ENCODE measurements around the gene HPDL.

Gene HPDL

DNA sequence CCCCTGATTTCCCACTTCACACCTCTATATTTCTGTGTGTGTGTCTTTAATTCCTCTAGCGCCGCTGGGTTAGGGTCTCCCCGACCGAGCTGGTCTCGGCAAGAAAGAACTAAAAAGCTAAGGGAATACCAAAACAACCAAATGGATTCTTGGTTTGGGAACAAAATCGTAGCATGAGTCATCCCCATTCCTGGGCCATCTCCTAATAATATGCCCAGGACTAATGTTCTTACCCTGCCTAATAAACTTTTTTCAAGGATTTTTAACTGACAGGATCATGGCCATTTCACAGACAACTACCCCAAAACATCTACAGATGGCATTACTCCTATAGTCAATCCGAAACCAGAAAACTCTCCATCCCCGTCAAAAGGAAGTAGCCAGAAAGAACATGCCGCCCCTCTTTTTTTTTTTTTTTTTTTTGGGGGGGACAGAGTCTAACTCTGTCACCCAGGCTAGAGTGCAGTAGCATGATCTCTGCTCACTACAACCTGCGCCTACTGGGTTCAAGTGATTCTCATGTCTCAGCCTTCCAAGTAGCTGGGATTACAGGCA is 4.1 kb upstream of the HPDL start:
- no peak for DNase-seq

DNA sequence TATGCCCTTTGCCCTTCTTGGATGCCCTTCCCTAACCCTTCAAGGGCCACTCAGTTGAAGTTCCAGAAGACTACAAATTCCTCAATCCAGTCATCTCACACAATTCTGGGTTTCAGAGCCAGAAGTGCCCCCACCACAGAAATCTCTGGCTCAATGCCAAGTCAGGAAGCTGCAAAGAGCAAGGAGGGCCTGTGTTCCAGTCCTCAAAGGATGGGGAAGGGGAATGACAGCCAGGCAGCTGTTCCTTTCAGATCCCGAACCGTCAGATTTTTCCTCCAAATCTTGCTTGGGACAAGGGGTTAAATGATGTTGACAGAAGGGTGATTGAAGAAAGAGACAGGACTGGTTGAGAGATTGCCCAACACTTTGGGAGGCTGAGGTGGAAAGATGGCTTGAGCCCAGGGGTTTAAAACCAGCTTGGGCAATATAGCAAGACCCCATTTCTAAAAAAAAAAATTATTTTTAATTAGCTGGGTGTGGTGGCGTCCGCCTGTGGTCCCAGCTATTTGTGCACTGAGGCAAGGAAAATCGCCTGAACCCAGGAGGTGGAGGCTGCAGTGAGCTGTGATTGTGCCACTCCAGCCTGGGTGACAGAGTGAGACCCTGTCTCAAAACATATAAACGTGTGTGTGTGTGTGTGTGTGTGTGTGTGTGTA is 716 bp upstream of the HPDL start:
- DNase-seq, result peak in 11 of 56 donors; percentile 6 to 32 (median 21)

DNA sequence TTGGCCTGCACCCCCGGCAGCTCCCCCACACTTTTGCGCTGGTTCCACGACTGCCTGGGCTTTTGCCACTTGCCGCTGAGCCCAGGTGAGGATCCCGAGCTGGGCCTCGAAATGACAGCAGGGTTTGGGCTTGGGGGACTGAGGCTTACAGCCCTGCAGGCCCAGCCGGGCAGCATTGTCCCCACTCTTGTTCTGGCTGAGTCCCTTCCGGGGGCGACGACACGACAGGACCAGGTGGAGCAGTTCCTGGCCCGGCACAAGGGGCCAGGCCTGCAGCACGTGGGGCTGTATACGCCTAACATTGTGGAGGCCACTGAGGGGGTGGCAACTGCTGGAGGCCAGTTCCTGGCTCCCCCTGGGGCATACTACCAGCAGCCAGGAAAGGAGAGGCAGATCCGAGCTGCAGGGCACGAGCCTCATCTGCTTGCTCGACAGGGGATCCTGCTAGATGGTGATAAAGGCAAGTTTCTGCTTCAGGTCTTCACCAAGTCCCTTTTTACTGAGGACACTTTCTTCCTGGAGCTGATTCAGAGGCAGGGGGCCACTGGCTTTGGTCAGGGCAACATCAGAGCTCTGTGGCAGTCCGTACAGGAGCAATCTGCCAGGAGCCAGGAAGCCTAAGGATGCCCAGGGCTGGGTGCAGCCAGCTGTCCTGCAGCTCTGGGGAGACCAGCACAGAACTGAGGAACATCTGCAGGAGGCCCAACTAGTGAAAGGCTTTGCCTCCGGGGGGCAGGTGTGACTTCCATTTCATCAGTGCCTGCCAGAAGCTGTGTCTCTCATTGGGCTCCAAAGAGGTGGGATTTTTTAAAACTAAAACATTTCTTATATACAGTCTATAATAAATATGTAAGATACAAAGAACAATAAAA is 1.2 kb downstream of the HPDL start:
- DNase-seq, result no peak

DNA sequence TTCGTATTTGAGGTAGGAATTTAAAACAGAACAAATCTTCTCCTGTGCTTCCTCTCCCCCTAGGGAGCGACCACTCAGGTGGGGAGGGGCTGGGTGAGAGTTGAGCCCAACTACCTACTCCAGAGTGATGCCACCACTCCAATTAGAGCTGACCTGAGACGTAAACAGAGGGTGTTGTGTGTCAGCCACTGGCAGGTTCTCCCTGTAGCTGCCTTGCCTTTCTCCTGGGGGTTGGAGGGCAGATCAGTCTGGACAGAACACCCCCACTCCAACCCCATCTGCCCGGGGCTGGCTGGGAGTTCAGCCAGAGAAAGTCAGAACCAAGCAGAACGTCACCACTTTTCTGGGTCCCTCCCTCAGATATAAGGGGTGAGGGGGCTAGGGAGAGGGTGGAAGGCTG is 2.0 kb downstream of the HPDL start:
- no peak for DNase-seq

DNA sequence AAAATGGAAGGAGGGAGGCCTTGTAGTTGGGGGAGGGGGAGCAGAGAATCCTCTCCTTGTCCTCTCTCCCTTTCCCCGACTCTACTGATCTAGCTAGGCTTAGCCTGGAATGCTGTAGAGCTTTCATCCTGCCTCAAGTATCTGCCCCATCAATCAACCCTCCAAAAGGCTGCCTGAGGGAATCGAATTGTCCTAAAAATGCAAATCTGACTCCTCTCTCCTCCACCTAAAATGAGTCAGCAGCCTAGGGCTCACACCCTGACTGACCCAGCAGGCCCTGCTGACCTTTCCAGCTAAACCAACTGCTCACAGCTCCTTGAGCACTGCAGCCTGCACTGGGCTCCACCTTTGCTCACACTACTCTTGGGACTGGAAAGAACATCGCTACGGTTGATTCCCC is 2.8 kb downstream of the HPDL start:
- no peak for DNase-seq

DNA sequence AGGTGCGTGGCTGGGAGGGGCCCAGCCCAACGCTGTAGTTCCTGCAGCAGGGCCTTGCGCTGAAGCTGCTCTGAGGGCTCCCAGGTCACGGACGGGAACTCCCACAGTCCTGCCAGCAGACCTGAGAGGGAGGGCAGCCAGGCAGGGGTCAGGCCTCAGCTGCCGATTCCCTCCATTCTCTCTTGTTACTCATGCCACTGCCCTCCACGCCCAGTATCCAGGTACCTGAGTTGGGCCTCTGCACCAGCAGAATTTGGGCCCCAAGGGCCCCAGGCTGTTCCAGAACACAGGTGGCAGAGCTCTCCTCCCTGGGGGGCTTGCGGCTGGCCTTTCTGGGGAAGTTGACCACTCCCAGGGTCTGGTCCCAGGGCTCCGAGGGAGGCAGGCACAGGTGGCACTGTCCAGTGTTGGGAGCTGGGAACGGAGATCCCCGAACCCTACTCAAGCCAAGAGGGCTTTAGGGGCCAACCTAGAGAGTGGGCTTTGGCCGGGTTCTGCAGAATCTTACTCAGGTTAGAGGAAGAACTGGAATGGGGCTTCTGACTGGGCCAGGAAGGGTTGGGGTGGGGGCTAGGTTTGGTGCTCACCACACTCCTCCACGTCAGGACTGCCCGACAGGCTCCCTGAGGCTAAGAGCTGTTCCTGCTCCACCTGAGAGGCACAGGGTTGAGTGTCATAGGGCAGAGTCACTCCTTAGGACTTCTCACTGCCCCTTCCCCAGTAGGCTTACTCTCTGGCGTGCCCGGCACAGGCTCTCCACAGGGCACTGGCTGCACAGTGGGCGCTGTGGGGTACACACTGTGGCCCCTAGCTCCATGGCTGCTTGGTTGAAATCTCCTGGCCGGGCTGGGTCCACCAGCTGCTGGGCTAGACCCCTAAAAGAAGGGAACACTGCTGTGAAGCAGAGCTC is 5.0 kb downstream of the HPDL start:
- no peak for DNase-seq

DNA sequence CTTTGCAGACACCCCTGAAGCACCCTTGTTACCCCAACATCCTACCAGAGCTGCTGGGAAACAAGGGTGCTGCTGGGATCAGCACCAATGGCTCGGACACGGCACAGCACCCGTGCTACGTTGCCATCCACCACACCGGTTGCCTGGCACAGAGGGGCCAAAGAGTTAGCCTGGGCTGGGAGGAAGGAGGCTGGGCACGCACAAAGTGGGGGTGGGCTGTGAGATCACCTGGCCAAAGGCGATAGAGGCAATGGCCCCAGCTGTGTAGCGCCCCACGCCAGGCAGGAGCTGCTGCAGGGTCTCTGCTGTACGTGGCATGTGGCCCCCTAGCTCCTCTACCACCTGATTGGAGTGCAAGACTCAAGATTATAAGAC is 5.6 kb downstream of the HPDL start:
- DNase-seq, result no peak

DNA sequence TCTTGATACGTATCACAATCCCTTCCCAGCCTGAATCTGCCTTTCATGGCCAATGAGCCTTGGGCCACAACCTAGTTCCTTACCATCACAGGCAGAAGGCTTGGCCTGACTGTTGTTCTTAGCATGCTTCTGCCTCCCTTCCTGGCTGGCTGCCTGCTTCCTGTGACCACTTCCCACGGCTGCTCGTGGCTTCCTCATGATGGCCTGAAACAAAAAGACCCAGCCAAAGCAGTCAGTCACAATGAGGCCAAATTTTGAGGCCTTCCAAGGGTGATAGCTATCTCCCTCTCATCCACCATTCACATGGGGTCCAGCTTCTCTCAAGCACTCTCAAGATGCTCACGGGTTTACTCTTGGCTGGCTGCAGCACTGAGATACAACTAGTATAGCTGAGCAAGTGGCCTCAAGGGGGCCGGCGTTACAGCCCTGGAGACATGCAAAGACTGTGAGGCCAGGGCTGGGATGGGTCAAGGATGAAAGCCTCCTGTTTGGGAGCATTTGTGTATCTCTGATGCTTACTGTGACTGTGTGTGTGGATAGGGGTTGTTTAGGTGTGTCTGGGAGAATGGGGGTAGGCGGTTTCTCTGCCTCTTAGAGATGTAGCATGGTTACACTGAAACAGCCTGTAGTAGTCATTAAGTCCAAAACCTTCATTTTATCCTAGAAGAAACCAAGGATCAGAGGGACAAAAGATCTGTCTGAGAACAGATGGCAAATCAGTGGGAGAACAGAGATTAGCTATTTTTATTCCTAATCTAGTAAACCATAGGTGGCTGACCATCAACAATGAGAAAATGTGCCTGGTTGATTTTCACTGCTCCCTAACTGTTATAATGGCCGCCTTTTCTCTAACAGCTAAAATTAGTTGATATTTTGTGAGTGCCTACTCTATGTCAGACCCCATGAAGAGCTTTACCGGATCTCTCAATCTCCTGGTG is 7.9 kb downstream of the HPDL start:
- DNase-seq, result peak in 5 of 56 donors; percentile 8 to 47 (median 19)

DNA sequence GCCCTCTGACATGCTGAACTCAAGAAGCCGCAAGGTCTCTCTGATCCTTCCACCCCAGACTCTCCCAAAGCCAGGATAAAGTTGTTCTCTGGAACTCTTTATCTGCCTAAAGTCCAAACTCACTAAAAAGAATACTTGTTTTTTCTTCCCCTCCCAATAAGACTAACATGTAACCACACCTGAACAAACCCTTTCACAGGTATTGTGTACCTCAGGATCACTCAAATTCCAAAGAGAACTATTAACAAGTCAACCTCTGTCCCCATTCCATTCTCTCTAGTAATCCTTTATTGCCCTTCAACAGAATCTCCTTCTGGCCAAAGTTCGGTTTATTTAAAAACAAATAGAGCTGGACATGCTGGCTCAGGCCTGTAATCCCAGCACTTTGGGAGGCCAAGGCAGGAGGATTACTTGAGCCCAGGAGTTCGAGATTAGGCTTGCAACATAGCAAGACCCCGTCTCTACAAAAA is 9.2 kb downstream of the HPDL start:
- no peak for DNase-seq

DNA sequence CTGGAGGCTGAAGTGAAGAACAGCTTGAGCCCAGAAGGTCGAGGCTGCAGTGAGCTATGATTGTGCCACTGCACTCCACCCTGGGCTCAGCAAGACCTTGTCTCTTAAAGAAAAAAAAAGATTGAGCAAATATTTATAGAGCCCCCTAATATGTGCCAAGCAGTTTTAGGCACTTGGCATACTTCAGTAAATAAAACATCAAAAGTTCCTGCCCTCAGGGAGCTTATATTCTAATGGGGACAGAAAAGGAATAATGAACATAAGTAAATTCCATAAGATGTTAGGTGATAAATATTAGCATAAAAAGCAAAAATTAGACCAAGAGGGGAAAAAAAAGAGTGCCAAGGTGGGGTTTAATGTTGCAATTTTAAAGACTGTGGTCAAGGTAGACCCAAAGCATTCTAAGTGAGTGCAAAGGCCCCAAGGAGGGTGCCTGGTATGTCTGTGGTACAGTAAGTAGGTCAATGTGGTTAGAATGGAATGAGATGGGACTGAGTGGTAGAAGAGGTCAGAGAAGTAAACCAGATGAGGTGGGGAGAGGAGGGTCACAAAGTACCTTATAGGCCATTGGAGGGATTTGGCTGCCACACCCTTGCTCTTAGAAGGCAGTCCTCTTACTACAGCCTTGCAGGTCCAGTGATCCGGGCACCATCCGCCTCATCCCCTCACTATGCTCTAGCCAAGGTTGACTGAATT is 11.1 kb downstream of the HPDL start:
- DNase-seq, result no peak

DNA sequence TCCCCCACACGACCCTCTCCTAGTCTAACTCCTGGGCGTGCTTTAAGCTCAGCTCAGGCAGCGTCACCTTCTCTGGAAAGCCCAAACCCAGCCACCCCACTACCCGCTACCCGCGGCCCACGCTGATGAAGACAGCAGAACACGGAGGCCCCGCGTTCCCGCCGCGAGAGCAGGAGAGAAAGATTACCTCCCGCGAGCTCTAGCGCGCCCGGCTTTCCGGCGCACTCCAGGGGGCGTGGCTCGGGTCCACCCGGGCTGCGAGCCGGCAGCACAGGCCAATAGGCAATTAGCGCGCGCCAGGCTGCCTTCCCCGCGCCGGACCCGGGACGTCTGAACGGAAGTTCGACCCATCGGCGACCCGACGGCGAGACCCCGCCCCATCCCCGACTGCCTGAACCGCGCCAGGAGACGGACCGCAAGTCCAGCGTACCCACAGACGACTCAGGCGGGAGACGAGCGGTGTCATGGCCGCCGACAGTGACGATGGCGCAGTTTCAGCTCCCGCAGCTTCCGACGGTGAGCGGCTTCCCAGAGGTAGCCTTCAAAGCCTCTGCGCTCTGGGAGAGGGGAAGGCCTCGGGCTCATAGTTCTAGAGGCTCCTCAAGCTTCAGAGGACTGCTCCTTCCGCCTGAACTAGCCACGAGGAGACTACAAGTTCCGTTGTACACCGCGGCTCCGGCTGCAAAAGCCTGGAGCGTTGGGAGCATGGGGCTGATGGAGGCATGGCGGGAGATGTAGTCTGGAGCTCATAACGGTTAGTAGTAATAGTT is 13.3 kb downstream of the HPDL start, which contains the start of the genes MUTYH and TOE1:
Gene MUTYH (minus strand): TSS at position 652 of the 770 bp plus-strand sequence. CDS start 5,935 bp downstream, outside the sequence.
Gene TOE1 (plus strand): TSS at position 382 of the 770 bp plus-strand sequence. CDS start 83 bp downstream, at position 465.
- peak; percentile 47 to 91 (median 83) for DNase-seq

DNA sequence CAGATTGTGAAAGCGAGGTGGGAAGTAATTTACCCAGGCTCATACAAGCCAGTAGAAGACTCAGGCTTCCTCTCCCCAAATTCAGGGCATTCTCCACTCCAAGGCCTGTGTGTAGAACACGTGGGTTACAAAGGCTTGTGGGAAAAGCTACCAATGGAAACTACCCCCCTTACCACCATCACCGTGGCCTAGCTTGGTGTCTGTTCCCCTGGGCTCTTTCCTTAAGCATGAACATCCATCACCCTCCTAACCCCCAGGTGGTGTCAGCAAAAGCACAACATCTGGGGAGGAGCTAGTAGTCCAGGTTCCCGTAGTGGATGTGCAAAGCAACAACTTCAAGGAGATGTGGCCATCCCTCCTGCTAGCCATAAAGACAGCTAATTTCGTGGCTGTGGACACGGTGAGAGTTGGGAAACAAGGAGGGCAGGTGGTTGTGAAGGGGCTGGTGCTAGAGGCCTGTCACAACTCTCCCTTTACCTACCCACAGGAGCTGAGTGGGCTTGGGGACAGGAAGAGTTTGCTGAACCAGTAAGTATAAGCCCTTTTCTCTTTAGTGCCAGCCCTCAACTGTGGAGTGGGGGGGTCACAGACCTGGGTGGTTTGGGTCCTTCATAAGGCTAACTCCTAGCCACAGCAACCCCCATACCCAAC is 14.2 kb downstream of the HPDL start:
- peak in 4 of 56 donors; percentile 20 to 44 (median 38) for DNase-seq

DNA sequence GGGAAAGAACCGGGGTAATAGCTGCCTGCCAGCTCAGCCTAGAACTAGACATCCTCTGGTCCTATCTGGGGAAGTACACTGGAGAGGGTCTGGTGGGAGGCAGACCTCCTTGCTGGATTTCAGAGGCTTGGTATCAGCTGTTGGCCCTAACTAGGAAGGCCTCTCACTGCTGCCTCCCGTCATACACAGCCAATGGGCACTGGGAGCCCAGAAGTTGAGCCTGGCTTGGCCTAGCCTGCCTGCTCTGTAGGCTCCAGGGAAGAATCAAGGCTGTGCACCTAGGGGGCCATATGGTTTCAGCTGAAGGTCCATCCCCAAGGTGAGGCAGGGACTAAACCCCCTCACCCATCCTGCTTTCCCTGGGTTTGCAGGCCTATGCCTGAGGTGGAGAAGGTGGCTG is 17.8 kb downstream of the HPDL start:
- DNase-seq, result no peak

DNA sequence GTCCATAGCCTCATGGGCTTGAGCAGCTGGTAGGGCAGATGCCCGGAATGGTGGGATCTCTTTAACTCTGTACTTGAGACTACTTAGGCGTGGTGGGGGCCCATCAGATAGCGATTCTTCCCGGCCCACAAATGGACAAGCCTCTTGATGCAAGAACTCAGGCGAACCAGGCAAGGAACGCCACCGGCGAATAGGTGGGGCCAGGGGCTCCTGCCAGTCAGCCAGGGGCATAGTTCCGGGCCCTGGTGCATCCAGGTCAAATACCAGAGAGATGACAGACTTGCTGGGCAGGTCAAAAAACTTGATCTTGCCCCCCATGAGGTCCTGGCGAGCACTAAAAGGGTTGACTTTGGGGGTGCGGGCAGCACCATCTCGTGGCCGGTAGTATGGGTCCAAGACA is 18.3 kb downstream of the HPDL start:
- DNase-seq, result no peak

DNA sequence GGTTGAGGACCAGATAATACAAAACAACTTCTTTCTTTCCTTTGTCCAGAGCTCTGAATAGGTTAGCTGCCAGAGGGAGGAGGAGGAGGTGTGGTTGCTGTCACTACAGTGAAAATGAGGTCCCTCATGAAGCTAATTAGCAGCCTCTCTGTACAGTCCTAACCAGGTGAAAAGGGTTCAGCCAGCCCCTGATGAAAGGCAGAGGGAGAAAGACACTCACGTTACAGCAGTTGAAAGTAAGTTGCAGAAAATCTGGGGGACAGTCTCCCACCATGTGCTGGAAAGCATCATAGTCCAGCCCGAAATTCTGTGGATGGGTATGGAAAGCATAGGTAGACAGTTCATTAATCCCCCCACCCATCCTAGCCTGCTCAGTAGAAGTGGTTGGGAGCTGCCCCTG is 19.8 kb downstream of the HPDL start:
- no peak for DNase-seq

DNA sequence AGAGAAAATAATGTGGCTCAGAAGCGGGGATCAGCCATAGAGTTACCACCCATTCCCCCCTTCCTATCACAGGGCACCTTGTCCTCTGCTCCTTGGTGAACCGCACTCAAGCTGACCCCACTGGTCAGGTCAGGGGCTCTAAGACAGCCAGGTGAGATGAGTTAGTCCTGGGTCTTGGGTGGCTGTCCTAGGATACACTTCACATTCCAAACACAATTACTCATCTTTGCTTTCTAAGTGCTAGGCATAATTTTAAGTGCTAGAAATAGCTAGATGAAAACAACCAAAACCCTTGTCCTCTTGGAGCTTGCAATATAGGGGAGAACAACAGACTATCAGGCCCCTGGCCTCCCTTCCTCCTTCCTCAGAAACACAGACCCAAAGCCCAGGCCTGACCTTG is 21.3 kb downstream of the HPDL start:
- DNase-seq, result no peak

DNA sequence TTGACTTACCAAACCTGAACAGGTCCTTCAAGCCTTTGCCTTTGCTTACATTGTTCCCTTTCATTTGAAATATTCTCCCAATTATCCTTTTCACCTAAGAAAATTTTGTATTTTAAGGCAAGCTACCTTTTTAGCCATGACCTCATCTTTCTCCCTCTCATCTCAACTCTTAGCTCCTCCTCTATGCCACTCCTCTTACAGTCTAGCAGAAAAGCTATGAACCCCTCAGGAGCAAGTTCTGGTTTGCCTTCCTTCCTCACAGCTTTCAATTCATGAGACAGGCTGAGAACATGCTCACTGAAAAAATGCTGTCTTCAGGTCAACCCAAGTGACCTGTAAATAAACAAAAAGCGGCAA is 21.9 kb downstream of the HPDL start:
- DNase-seq, result no peak
